Activated CD8-positive, alpha-beta memory T cell treated with anti-CD3 and anti-CD28 coated beads for 36 hours (primary cell): ENCODE results near the gene PSMB7. TPM values are rescaled to one million over a fixed set of nuclear protein-coding genes. Genes with fewer than 3 reads are reported as not detected.

Experiments used
- CTCF ChIA-PET: fragments of 350-600 bp; sonication (Branson Sonifier 250); formaldehyde crosslinking; loops from one replicate; lab custom pipeline; 2021; ENCODE audit warnings: antibody characterized with exemption; lab: Charles Lee
- POLR2A ChIA-PET: fragments of 350-600 bp; sonication (Branson Sonifier 250); formaldehyde crosslinking; loops from one replicate; lab custom pipeline; 2021; ENCODE audit warnings: antibody characterized with exemption; lab: Charles Lee
- total RNA-seq, 2 experiments: library from RNA; stranded (reverse); gene quantifications; one replicate each; pipeline ENCODE4 v1.2.3, GENCODE V29; 2021

The PSMB7 gene
- total RNA-seq, 2 experiments from 2014 or later = 206 to 212 TPM

GRCh38 chr9:124420991-124421543 is 5.8 kb upstream of the PSMB7 start:
- CTCF ChIA-PET = interaction anchor here (1.2 kb wide), 1 partner anchor 116 kb away, joined by 4 read pairs; no protein-coding TSS in a partner anchor
- POLR2A ChIA-PET = no interaction called here

- ChIA-PET POLR2A (no interaction called here), CTCF (interaction anchor here (1.0 to 2.3 kb wide), 6 partner anchors 10 to 116 kb away, joined by 3 to 9 read pairs (median 3); no protein-coding TSS in a partner anchor)
Observed at GRCh38 chr9:124419832-124420489, 4.7 kb upstream of the PSMB7 start.

GRCh38 chr9:124415852-124416484 is 726 bp upstream of the PSMB7 start:
- ChIA-PET POLR2A (no interaction called here), CTCF (interaction anchor here (0.5 to 1.3 kb wide), 2 partner anchors 25 to 463 kb away, joined by 3 to 4 read pairs; no protein-coding TSS in a partner anchor)

GRCh38 chr9:124414612-124415011 is 630 bp downstream of the PSMB7 start:
- CTCF ChIA-PET = interaction anchor here (1.3 kb wide), 1 partner anchor 14 kb away, joined by 4 read pairs; no protein-coding TSS in a partner anchor

GRCh38 chr9:124412228-124412575 is 3.0 kb downstream of the PSMB7 start:
- POLR2A ChIA-PET = no interaction called here
- CTCF ChIA-PET = no interaction called here

More at GRCh38 chr9:124414612-124415011, 630 bp downstream of the PSMB7 start:
- POLR2A ChIA-PET = interaction anchor here (0.7 to 0.8 kb wide), 2 partner anchors 927 to 1510 kb away, joined by 3 read pairs; no protein-coding TSS in a partner anchor

- CTCF ChIA-PET = interaction anchor here (0.6 kb wide), 1 partner anchor 404 kb away, joined by 5 read pairs; no protein-coding TSS in a partner anchor
Observed at GRCh38 chr9:124411514-124412227, 3.6 kb downstream of the PSMB7 start.

GRCh38 chr9:124410321-124410913 is 4.8 kb downstream of the PSMB7 start:
- ChIA-PET POLR2A (no interaction called here), CTCF (interaction anchor here (0.6 to 1.5 kb wide), 2 partner anchors 9 to 22 kb away, joined by 3 to 9 read pairs; no protein-coding TSS in a partner anchor)

More at GRCh38 chr9:124411514-124412227, 3.6 kb downstream of the PSMB7 start:
- POLR2A ChIA-PET = no interaction called here

- CTCF ChIA-PET = interaction anchor here (0.6 to 1.5 kb wide), 2 partner anchors 10 to 173 kb away, joined by 3 to 9 read pairs; no protein-coding TSS in a partner anchor
- POLR2A ChIA-PET = no interaction called here
Observed at GRCh38 chr9:124409410-124409809, 5.8 kb downstream of the PSMB7 start.

- ChIA-PET CTCF (no interaction called here), POLR2A (no interaction called here)
Observed at GRCh38 chr9:124403246-124403645, 12.0 kb downstream of the PSMB7 start.

GRCh38 chr9:124399968-124400940 is 15.0 kb downstream of the PSMB7 start:
- POLR2A ChIA-PET = no interaction called here
- CTCF ChIA-PET = interaction anchor here (1.1 kb wide), 1 partner anchor 14 kb away, joined by 4 read pairs; the partner anchor contains the start of gene PSMB7

GRCh38 chr9:124399323-124399967 is 15.8 kb downstream of the PSMB7 start:
- CTCF ChIA-PET = interaction anchor here (0.7 kb wide), 1 partner anchor 199 kb away, joined by 3 read pairs; no protein-coding TSS in a partner anchor
- POLR2A ChIA-PET = no interaction called here

GRCh38 chr9:124398191-124398935 is 16.9 kb downstream of the PSMB7 start:
- CTCF ChIA-PET = interaction anchor here (0.7 kb wide), 1 partner anchor 200 kb away, joined by 3 read pairs; no protein-coding TSS in a partner anchor
- POLR2A ChIA-PET = no interaction called here

GRCh38 chr9:124395826-124396225 is 19.4 kb downstream of the PSMB7 start:
- CTCF ChIA-PET = no interaction called here
- POLR2A ChIA-PET = no interaction called here

- POLR2A ChIA-PET = interaction anchor here (0.6 to 0.7 kb wide), 2 partner anchors 220 to 384 kb away, joined by 3 to 4 read pairs; no protein-coding TSS in a partner anchor
- CTCF ChIA-PET = no interaction called here
Observed at GRCh38 chr9:124394596-124394995, 20.6 kb downstream of the PSMB7 start.

GRCh38 chr9:124394167-124394566 is 21.1 kb downstream of the PSMB7 start:
- POLR2A ChIA-PET = interaction anchor here (0.6 kb wide), 1 partner anchor 219 kb away, joined by 3 read pairs; no protein-coding TSS in a partner anchor
- CTCF ChIA-PET = no interaction called here

GRCh38 chr9:124392871-124393460 is 22.3 kb downstream of the PSMB7 start:
- ChIA-PET POLR2A (no interaction called here), CTCF (interaction anchor here (0.9 kb wide), 1 partner anchor 38 kb away, joined by 3 read pairs; no protein-coding TSS in a partner anchor)
